ENCODE data around the gene LRRC2. TPM values are rescaled to one million over a fixed set of nuclear protein-coding genes. Genes with fewer than 3 reads are reported as not detected.
A peak's percentile ranks its signal among the peaks of the same experiment; 100 is the strongest.

Gene LRRC2
- total RNA-seq, 1 experiment from 2014 or later, result 2.6 TPM

DNA sequence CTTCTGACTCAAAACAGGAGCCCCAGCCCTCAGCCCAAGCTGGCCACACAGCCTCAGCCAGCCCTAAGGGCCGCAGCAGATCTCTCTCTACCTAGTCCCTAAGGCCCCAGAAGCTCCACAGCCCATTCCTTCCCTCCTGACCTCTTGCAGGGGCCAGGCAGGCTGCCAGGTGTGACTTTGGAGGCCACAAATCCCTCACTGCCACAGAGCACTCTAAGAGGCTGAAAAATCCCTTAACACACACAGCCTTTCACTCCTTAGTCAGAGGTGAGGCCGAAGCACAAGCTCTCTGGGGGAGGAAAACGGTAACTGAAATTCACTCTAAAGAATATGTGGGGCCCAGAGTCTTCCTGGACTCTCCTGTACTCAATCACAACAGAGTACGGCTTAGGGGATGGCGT is 23.3 kb downstream of the LRRC2 start:
- Histone ChIP-seq H3K9me3 (ENCODE audit: control insufficient read depth, low read depth, low read length) (no peaks in the 10 kb centered on the region), H2BK12ac (ENCODE audit: insufficient read length, low read depth, low read length) (no peak overlapping the region), H3K27ac (ENCODE audit: insufficient read length, low read depth, low read length) (no peak overlapping the region), H3K9ac (ENCODE audit: extremely low read depth, insufficient read length, low read length) (no peak overlapping the region), H3K79me2 (ENCODE audit: insufficient read depth, low read length) (no peaks in the 10 kb centered on the region), H3K18ac (ENCODE audit: insufficient read length, low read depth, low read length) (no peak overlapping the region), H4K20me1 (ENCODE audit: control insufficient read depth, insufficient read depth, insufficient read length) (no peaks in the 10 kb centered on the region), H4K8ac (replicated peaks; ENCODE audit: insufficient read length, low read depth, low read length) (no peak overlapping the region), H2AFZ (ENCODE audit: low read length) (no peak overlapping the region), H2BK20ac (ENCODE audit: low read depth, low read length, poor library complexity, severe bottlenecking) (no peak overlapping the region), H2BK15ac (ENCODE audit: low read depth, low read length) (no peak overlapping the region), H4K5ac (ENCODE audit: insufficient read length, low read depth, low read length) (no peak overlapping the region), H4K91ac (ENCODE audit: insufficient read length, low read depth, low read length) (no peak overlapping the region), H3K56ac (ENCODE audit: insufficient read length, low read depth, low read length) (no peak overlapping the region), H3K14ac (ENCODE audit: insufficient read depth, low read length) (peak overlapping the region; percentile 68; the same call in 1 of the 2 replicates), H3T11ph (ENCODE audit: low read length) (no peak overlapping the region), H3K79me1 (ENCODE audit: insufficient read depth, low read depth, low read length, poor library complexity, severe bottlenecking) (no peaks in the 10 kb centered on the region), H3K4ac (ENCODE audit: low read depth, low read length) (no peak overlapping the region), H3K4me2 (ENCODE audit: insufficient read depth, insufficient read length, low read length) (no peak overlapping the region), H2BK5ac (ENCODE audit: insufficient read length, low read length) (no peak overlapping the region), H3K4me1 (ENCODE audit: insufficient read depth, low read length) (peaks cover 15% of the 10 kb centered on the region; the same call in 1 of the 2 replicates), H3K23ac (ENCODE audit: insufficient read length, low read depth, low read length) (no peak overlapping the region), H2BK120ac (ENCODE audit: low read depth, low read length, poor library complexity, severe bottlenecking) (no peak overlapping the region), H2AK5ac (ENCODE audit: insufficient read length, low read length) (no peak overlapping the region), H3K27me3 (ENCODE audit: insufficient read depth, low read length) (no peaks in the 10 kb centered on the region), H3K23me2 (ENCODE audit: insufficient read length, low read depth, low read length, poor library complexity, severe bottlenecking) (no peaks in the 10 kb centered on the region)
- no CpG with 5 or more reads among the region's 5 CpGs for WGBS (ENCODE audit: extremely low coverage, insufficient read length, low lambda C conversion rate)
- H3K36me3 Mint-ChIP-seq (ENCODE audit: insufficient read depth in 1 of 3, low read depth in 3 of 3), result peaks cover 0 to 7% (median under 1%) of the 10 kb centered on the region in 3 experiments; a peak in 3 of 7 replicates
- DNase-seq, result no peak
- H3K9me3 Mint-ChIP-seq, result peaks cover 2% of the 10 kb centered on the region in 2 experiments; a peak in 3 of 5 replicates
- H3K27me3 Mint-ChIP-seq (ENCODE audit: low read depth), result no peaks in the 10 kb centered on the region
- H3K27ac Mint-ChIP-seq, result peak overlapping the region; percentile 55 to 92 (median 84); a peak in 6 of 7 replicates
- TF ChIP-seq, protein P1, sequence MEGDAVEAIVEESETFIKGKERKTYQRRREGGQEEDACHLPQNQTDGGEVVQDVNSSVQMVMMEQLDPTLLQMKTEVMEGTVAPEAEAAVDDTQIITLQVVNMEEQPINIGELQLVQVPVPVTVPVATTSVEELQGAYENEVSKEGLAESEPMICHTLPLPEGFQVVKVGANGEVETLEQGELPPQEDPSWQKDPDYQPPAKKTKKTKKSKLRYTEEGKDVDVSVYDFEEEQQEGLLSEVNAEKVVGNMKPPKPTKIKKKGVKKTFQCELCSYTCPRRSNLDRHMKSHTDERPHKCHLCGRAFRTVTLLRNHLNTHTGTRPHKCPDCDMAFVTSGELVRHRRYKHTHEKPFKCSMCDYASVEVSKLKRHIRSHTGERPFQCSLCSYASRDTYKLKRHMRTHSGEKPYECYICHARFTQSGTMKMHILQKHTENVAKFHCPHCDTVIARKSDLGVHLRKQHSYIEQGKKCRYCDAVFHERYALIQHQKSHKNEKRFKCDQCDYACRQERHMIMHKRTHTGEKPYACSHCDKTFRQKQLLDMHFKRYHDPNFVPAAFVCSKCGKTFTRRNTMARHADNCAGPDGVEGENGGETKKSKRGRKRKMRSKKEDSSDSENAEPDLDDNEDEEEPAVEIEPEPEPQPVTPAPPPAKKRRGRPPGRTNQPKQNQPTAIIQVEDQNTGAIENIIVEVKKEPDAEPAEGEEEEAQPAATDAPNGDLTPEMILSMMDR (conservative IDR thresholded peaks at IDR 0.05), result no peak
- peaks cover 53 to 54% of the 10 kb centered on the region in 2 experiments for H3K4me1 Mint-ChIP-seq
- H3K4me3 Mint-ChIP-seq, result no peak overlapping the region
